Hematopoietic multipotent progenitor cell (in vitro differentiated cells): ENCODE data around the gene GULP1. TPM values are rescaled to one million over a fixed set of nuclear protein-coding genes. Genes with fewer than 3 reads are reported as not detected.

Source experiments
- DNase-seq, 3 donors: peaks; one replicate each; pipeline ENCODE4 v3.0.0-alpha.2; 2011 to 2015; ENCODE audit warnings: low read depth in 2 of 3, low spot score in 2 of 3
- total RNA-seq: library from RNA; depleted of rRNA; stranded (reverse); fragments of >200 nt; gene quantifications from one replicate; pipeline ENCODE4 v1.2.3, GENCODE V29; 2012

GULP1 gene
- total RNA-seq, 1 donor = under 0.01 TPM

DNA sequence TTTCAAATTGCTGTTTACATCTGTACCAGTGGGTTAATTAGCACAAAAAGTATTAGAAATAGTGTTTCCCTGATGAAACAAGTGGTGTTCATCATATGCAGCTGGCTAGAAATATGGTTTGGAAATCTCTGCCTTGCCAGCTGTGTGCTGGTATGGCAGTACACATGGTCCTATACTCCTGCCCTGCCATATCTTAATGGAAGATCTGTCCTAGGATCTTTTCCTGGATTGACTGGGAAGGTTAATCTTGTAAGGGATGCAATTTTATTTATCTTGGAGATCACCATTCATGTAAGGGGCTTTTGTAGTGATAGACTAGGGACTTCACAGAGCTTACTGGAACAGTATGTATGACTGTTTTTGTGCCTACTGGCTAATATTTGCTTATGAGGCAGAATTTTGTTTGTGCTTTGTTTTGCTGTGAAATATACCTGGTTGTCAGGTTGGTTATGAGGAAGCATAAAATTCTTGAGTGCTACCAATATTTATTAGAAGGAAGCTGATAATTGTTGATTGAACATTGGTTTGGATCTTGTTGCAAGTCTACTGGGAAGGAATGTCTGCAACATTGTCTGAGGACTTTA is 73.5 kb downstream of the GULP1 start:
- no peak for DNase-seq

DNA sequence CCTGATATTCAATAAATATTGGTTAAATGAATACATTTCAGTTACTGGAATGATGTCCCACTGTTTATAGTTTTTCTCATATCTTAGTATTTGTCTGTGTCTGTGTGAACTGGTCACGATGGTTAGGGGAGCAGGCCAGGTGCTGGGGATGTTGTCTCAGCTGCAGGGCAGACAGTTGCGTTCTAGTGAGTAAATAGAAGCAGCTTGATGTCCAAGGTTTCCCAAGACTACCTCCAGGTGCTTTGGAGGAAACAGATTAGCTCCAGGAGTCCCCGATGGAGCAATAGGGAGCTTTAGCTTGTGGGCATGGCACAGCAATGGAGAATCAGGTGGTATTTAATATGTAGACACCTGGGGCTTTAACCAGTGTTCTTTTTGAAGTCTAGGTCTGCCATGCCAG is 75.5 kb downstream of the GULP1 start:
- DNase-seq = no peak

DNA sequence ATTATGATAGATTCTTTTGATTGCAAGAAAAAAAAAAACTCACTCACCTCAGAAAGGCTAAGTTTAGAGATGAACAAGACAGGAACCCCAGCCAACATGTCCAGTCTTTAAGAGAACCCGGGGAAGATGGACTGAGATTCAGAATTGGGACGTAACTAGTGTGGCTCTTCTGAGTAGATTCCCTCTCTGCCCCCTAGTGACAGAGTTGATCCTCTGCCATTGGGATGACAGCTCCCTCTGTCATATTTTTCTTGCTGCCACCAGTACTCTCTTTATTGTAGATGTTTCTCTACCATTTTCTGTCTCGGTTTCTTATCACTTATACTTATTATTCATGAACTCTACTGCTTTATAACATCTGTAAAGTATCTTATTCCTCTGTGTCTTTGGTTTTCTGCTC is 77.7 kb downstream of the GULP1 start:
- DNase-seq = peak in 2 of 3 donors; percentile 22 to 66

DNA sequence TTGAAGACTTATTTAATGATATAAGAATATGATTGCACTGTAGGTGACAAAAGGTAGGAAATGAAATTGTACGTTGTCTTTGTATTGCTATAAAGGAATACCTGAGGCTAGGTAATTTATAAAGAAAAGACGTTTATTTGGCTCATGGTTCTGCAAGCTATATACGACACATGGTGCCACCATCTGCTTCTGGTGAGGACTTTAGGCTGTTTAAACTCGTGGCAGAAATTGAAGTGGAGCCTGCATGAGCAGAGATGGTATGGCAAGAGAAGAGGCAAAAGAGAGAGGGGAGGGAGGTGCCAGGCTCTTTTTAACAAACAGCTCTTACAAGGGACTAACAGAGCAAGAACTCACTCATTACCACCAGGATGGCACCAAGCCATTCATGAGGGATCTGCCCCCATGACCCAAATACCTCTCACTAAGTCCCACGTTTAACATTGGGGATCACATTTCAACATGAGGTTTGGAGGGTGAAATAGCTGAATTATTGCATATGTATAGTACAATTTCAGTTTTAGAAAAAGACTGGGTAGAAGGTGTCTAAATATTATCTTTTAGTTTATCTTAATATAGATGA is 86.8 kb downstream of the GULP1 start:
- DNase-seq = no peak

DNA sequence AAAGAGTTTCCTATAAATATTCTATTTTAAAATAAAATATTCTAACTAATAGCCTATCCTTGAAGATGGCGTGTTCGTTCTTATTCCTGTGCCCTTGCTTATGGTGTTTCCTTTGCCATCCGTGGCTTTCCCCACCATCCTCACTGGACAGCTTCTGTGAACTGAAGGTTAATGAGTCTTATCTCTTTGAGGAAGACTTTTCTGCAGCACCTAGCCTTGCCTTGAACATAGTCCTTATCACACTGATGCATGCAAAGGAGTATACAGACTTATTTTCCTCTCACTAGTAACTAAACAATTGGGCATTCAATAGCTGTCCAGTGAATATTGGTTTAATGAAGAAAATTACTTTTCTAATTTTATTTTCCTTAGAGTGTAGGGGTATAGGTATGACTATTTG is 88.1 kb downstream of the GULP1 start:
- DNase-seq = no peak

DNA sequence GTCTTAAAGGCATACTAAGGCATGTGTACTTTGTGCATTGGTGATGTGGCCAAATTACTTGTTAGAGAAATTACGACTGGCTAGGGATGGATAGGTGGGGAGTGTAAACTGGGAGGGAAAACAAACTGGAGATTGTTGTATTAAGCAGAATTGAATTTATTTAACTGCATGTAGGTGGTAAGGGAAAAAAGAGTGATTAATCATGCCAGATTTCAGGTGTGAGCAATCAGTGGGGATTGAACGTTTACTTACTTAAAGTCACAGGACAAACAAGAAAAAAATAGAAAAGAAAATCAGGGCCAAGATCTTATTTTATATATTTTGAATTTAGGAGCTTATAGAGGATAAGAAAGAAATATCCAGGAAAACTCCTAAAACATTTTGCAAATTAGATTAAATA is 88.6 kb downstream of the GULP1 start:
- no peak for DNase-seq

DNA sequence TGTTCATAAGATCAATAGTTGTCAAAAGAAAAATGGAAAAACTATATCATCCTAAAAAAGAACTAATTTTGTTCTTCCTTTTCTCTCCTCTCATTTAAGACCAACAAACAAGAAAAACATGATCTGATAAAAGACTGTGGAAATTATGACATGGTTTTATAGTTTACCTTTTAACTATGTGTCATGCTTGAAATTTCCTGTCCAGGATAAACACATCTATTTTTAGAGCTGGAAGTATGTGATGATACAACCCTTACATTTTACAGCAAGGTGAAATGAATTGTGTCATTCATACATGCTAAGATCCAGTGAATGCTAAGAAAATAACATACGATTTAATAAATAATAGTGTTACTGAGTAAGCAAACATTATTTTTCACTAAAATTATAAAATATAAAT is 89.9 kb downstream of the GULP1 start:
- DNase-seq = no peak

DNA sequence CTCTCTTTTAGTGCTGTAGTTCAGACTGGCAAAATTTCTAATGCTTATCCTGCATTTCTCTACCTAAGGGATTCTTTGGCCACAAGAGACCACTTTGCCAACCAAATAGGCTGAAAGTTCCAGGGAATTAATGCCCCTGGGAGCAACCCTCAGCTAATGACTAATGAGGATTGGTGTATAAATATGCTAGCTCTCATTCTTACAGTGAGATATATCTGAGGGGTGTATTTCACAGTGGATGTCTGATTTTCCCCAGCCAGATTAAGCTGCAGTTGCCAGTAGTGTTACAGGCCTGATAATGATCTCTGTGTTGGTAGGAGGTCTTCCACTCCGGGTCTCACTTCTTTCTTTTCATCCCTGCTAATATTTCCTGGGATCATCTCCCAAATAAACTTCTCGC is 90.4 kb downstream of the GULP1 start:
- no peak for DNase-seq

DNA sequence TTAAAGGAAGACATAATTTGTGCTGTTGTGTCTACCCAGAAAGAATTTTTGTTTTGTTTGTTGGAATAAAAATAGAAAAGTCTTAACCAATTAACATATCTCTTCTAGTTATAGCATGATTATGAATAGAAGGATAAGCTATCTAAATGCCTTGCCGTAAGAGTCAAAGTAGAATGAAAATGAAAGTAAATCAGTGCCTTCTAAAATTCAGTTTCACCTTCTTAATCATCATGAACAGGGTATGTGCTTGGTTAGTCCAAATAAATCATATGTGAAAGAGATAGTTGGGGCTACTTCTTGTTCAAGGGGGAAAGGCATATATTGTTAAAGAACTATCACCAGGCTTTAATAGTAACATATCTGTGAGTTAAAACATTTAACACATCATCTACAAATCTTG is 91.5 kb downstream of the GULP1 start:
- DNase-seq = no peak

DNA sequence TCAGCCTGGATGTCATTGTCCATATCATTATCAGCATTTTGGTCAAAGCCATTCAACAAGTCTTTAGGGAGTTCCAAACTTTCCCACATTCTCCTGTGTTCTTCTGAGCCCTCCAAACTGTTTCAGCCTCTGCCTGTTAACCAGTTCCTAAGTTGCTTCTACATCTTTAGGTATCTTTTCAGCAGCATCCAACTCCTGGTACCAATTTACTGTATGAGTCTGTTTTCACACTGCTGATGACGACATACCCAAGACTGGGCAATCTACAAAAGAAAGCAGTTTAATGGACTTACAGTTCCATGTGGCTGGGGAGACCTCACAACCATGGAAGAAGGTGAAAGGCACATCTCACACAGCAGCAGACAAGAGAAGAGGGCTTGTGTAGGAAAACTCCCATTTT is 94.2 kb downstream of the GULP1 start:
- no peak for DNase-seq

DNA sequence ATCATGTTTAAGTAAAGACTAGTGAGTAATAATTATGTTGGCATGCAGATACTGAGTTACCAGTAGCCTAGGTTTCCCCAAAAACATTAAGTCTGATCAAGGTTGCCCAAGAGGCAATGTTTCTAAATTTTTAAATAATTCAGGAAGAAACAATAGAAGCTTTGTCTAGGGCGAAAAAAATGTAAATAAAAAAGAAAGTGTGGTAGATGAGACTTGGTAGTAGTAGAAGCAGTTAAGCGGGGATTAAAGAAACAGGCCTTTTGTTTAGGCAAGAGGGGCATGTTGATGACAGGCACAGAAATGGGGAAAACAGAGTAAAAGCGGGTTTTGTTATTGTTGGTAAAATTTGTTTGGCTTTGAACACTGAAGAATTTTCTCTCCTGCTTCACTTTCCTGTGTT is 97.2 kb downstream of the GULP1 start:
- DNase-seq = no peak

DNA sequence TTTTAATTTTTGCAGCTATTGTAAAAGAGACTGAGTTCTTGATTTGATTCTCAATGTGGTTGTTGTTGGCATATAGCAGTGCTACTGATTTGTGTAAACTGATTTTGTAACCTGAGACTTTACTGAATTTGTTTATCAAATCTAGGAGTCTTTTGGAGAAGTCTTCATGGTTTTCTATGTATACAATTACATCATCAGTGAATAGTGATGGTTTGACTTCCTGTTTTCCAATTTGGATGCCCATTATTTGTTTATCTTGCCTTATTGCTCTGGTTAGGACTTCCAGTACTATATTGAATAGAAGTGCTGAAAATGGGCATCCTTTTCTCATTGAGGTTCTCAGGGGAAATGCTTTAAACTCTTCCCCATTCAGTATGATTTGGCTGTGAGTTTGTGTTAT is 99.7 kb downstream of the GULP1 start:
- DNase-seq = no peak

DNA sequence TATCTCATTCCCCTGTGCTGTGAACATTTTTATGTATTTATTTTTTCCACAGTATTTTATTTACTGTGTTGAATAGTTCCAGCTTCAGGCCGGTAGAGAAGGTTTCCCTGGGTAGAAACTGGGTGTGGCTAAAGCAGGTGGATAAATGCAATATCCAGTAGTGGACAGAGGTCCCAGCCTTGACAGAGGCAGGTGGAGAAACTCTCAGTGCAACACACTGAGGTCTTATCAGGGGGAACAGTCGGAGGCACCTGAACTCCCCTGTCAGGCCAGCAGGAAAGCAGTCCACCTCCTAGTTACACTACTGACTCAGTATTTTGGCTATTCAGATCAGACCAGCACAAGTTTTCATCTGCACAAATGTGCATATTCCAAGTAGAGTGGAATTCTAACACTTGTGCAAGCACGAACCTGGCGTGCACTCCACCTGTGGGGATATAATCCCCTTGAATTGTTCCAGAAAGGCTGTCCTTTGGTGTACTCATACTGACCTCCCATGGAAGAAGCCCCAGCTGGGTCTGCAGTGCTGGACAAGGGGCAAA is 103.3 kb downstream of the GULP1 start:
- DNase-seq = no peak

DNA sequence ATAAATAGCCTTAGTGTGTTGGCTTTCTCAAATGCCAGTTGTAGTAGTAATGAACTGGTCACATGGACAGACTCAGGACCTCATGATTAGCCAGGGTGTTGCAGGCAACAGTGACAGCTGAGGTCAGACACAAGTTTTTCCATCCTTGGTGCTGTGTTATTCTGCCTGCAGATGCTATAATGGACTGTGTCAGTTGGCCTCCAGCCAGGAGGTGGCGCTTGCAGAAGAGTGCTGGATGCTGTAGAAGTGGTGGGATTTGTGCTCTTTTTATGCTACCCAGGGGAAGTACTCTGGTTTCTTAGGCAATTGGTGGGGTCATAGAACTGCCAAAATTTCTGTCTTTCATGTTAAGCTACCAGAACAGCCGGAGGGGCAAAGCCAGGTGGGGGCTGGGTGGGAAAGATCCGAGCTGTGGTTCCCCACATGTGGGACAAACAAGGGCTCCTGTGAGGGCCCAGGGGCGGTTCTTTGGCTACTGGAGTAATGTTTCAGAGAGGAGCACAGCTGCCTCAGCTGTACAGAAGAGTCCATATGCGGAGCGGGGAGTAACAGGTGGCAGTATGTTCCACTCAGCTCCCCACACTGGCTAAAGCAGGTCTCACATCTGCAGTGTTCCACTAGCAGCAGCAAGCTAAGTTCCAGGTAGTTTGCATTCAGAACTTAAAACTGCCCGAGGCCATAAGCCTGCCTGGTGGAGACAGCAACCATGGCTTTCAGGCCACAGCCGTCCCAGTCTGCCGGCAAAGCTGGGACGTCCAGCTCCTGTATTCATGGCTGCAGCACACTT is 104.4 kb downstream of the GULP1 start:
- DNase-seq = no peak

DNA sequence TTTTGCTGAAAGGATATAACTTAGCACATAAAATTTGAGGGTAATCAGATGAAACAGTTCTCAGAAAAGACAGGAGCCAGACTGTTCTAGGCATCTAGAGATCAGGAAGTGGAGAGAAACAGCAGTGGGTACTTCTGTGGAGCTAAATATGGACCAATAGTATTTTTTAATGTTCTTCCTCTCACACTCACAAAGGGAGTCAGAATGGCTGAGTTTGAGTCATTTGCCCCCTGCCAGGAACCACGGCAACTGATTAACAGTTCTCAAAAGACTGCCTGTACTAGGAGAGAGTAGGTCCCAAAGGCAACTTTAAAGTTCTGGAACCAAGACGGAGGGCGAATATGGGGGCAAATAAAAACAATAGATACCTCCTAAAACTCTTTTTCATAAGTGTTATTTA is 107.5 kb downstream of the GULP1 start:
- no peak for DNase-seq

DNA sequence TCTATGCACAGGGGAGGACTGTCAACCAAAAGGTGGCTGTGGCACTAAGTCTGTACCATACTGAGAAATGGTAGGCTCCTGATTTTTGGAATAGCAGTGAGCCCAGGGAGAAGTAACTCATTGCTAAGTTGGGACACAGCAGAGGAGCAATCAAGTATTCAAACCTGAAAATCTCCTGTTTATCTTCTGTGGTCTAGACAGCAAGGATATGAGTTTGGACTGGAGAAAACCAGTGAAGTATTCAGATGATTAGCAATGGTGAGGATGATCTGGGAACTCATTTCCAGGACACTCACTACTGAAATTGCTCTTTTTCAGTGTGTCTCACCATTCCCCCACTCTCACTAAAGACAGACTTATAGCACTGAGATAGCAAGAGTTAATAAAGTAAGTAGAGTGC is 112.0 kb downstream of the GULP1 start:
- DNase-seq = no peak

DNA sequence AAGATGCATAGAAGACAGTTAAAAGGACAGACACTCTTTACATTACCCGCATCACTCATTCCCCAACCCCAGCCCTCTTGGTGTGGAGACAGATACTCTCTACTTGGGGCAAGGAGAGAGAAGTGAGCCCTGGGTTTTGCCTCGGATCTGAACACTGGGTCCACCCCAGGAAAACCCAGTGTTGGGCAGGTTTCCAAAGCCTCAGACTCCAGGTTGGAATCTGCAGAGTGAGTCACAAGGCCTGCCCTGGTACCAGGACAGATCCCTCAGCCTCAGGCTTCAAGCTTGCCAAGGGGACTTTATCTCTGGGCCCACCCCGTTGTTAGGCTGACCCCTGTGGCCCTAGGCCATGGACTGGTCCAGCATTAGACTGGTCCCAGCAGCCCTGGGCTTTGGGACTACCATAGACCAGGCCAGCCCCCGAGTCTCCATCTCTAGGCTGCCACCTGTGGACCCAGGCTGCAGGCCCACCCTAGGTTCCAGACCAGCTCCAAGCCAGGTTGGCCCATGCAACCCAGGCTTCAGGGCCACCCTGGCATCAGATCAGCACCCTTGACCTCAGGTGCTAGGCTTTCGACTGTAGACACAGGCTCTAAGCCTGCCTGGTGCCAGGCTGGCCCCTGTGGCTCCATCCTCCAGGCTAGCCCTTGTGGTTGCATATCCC is 112.8 kb downstream of the GULP1 start:
- no peak for DNase-seq

DNA sequence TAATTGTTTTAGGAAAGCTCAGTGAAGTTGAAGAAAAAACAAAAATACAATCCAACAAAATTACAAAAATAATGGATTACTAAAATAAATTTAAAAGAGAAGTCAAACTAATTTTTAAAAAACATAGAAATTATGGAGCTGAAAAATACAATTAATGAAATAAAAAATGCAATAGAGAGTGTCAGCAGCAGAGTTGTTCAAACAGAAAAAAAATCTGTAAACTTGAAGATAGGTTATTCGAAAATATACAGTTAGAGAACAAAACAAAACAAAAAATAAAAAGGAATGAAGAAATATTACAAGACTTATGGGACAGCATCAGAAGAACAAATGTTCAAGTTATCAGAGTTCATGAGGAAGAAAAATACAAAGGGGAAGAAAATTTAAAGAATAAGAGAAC is 114.7 kb downstream of the GULP1 start:
- DNase-seq = no peak

DNA sequence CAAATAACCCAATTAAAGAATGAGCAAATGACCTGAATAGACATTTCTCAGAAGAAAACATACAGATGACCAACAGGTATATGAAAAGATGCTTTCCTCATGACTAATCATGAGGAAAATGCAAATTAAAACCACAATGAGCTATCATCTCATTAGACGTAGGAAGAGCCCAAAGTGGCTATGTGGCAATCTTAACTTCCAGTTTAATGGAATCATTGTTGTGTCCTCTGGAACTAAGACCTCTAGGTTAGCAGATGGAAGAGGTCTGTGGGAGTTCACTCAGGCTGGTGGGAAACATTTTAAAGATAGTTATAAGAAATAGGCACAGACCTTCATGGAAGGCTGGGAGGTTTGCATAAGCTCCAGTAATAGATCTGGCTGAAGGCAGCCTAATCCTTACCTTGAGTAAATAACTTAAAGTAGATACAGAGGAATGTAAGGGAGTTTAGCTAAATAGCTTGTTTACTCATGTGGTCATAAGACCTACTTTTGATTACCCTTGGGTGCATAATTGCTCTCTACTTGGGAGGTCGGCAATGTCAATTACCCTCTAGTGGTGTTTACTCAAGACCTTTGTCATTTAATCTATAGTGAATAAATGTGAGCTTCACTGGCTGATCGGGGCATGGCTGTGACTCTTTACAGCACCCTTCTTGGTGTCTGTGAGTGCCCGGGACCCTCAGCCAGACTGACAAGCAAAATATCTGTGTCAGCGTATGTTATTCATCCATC is 119.0 kb downstream of the GULP1 start:
- DNase-seq = no peak

DNA sequence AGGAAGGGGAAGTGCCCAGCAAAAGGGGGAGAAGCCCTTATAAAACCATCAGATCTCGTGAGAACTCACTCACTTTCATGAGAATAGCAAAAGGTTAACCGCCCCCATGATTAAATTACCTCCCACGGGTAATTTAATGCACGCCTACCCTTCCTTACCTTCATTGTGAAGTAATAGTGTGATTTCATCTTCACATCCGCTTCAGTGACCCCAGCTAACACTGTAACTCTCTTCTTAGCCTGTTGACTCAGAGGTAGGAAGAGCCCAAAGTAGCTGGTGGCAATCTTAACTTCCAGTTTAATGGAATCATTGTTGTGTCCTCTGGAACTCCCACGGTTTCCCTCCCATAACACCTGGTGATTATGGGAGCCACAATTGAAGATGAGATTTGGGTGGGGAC is 120.5 kb downstream of the GULP1 start:
- DNase-seq = no peak

DNA sequence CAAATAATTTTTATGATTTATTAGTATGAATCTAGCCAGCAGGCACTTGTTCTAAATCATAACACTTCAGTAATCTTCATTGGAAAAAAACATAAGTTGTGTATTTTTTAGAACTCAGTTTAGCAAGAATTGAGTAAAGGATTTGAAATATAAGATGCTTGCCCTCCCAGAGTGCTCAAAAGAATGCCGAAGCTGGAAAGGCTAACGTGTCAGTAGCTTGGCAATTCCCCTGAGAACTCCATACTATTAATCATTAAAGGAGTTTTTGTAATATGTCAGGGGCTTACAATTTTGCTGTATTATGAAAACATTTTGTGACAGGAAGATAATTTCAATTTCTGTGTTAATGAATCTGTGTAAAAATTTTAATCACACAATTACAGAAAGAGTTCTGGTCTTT is 122.7 kb downstream of the GULP1 start:
- no peak for DNase-seq
